Mesenteric fat pad (tissue), 1 donor: ENCODE measurements around the gene RUBCN. TPM values are rescaled to one million over a fixed set of nuclear protein-coding genes. Genes with fewer than 3 reads are reported as not detected.
"Not testable (repeated sequence)": the region's sequence is repeated elsewhere in the genome, so short reads cannot be mapped to it uniquely, and the experiment has no call there.

Source experiments
- DNase-seq: peaks from one replicate; pipeline ENCODE4 v3.0.0-alpha.2; 2020; ENCODE audit warnings: low spot score
- total RNA-seq: library from RNA; stranded (reverse); fragmentation: NEBNext Ultra II Directional; extraction: Animal tissue kit (Norgen Biotek cat#: 25700); gene quantifications from one replicate; pipeline ENCODE4 v1.2.1, GENCODE V29; 2021
- donor health status: DM: yes; HTN: yes; CAD: no.

RUBCN gene
- total RNA-seq, 1 donor from 2014 or later = 24.3 TPM

DNA sequence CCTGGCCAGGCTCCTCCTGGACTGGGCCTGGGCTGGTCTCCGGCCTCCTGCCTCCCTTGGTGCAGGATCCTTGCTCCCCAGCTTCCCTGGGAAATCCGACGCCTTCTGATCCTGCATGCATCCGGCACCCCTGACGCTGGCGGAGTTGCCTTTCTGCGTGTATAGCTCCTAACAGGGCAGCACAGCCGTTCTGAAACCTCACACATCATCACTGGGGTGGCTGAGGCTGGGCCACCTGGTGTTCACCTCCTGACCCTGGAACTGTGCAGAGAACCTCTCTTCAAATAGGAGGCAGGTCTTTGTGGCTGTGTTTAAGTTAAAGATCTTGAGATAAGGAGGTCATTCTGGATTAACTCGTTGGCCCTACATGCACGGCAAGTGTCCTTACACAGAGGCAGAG lies 77.6 kb downstream of the RUBCN start:
- not testable (repeated sequence) for DNase-seq

DNA sequence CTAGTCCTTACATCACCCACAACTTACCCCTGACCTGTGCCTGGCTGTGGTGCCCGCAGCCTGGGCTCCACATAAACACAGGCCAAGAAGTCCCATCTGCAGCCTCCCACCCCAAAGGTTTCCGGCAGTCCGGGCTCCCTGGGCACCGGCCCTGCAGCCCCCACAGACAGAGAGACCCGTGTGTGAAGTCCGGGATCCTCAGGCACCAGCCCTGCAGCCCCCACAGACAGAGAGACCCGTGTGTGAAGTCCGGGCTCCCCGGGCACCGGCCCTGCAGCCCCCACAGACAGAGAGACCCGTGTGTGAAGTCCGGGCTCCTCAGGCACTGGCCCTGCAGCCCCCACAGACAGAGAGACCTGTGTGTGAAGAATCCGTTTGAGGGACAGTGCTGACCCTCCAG lies 78.0 kb downstream of the RUBCN start:
- DNase-seq = not testable (repeated sequence)

DNA sequence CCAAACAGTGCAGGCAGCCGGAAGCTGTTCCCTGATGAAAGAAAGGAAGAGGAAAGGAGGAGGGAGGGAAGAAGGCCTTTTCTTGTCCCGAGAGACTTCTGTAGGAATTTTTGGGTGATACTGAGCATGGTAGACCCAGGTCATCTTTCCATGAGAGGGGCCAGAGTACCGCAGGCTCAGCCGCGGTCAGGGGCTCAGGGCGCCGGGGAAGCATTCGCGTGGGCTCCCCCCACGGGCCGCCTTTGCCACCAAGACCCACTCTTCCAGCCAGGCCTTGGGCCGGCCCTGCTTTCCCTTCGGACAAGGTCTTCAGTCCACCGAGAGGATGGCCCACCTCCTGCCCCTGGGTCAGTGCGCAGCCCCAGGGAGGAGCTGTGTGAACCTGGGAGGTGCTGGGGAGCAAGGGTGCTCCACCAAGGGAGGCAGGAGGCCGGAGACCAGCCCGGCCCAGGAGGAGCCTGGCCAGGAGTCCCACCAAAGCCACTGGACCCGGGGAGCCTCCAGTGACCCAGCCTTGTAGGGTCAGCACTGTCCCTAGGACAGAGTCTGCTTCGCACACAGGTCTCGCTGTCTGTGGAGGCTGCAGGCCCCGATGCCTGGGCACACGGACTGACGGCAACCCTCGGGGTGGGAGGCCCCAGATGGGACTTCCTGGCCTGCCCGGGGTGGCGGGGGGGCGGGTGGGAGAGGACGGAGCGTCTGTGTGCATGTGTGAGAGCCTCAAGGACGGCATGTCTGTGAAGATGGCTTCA lies 79.0 kb downstream of the RUBCN start:
- DNase-seq = peak; percentile 81

DNA sequence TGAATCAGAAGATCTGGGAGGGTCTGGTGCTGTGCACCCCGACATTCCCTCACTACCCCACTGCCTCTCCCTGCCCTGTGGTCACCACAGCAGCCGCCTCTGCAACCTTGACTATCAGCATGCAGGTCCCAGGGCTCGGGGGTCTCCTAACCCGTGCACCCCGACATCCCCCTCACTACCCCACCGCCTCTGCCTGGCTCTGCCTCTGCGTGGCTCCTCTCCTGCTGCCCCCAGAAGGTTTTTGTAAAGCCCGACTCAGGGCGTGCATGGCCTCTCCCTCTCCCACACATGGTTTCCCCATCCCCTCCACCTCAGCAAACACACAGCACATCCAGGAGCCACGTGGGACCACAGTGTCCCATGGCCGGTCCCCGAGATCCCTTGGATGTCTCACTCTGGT lies 79.7 kb downstream of the RUBCN start:
- DNase-seq = peak; percentile 71

DNA sequence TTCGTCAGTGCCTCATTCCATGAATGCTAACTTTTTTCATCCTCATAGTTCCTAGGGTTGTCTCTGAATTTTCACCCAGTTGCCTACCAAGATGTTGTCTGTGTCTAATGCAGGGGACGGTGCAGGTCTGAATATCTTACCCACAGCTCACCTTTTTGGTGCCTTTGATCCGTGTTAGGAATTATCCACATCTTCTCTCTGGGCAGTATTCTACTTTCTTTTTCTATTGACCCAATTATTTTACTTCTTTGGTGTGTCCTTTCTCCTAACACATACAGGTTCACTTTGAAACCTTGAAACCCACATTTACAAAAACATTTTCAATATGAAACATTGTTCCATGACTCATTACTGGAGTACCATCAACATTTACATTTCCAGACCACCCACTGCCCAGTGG lies 80.6 kb downstream of the RUBCN start:
- DNase-seq = not testable (repeated sequence)

DNA sequence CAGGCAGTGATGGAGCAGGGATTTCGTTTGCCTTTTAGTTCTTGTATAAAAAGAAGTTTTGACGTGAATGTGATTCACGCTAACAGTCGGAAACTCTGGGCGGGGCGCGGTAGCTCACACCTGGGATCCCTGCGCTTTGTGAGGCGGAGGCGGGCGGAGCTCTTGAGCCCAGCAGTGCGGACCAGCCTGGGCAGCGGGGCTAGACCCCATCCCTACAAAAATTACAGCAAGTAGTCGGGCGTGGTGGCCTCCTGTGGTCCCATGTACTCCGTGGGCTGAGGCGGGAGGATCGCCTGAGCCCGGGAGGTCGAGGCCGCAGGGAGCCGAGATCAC lies 81.7 kb downstream of the RUBCN start:
- DNase-seq = not testable (repeated sequence)

DNA sequence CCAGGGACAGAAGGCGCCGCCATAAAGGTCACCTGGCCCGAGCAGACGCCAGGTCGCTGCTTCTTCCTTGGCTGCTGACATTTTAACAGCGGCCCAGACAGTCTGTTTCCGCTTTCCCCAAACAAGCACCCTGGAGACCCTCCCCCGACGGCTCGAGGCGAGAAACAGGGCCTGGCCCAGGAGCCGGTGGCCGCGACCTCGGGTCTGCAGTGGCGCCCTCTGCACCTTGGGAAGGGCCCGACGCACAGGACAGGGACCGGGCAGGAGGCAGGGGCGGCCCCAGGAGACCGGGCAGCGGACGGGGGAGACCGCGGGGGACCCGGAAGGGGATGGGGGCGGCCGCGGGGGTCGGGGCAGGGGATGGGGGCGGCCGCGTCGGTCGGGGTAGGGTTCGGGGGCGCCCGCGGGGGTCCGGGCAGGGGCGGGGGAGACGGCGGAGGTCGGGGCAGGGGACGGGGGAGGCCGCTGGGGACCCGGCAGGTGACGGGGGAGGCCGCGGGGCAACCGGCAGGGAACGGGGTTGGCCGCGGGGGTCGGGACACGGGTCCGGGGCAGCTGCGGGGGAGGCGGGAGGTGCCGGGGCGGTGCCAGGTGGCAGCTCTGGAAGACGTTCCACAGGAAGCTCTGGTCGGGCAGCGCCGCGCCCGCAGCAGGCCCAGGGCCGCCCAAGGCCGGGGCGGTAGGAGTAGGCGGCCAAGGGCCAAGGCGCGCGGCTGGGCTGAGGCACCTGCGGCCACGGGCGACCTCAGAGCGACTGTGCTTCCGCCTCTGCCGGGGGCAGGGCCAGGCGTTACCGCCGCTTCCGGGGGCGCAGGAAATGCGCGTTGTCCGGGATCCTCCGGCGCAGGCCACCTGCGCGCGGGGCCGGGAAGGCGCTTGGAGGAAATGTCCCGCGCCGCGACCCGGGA lies 82.4 kb downstream of the RUBCN start:
- DNase-seq = peak; percentile 90

DNA sequence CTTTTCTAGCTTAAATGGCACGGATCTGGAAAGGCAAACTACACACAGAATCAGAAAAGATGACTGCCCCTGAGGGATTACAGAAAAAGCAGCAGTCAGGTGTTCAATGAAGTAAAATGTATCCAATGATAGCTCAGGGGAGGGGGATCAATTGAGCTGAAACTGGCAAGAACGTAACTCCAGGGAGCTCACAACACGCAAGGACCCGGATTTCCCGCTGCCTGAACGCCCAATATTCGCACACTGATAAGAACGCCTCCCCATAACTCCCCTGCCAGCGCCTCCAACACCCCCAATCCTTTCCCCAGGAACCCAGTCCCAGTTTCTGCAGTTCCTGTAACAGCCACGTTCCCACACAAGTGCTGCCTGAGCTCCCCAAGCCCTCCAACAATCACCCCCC lies 83.8 kb downstream of the RUBCN start:
- peak; percentile 43 for DNase-seq

DNA sequence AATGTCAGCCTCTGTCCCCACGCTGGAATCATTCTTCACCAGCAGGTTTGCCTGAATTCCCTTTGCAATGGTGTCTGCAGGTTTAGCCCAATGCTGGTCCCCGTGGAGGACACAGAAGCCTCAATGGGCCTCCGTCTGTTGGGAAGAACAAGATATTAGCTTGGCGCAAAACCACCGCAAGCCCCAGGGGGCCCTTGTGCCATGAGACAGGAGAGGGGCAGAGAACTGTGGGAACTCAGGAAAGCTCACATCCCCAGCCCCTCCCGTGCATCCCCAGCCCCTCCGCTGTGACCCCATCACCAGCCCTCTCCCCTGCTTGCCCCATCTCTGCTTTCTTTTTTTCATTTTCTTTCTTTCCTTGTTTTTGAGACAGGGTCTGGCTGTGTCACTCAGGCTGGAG lies 89.1 kb downstream of the RUBCN start:
- not testable (repeated sequence) for DNase-seq

DNA sequence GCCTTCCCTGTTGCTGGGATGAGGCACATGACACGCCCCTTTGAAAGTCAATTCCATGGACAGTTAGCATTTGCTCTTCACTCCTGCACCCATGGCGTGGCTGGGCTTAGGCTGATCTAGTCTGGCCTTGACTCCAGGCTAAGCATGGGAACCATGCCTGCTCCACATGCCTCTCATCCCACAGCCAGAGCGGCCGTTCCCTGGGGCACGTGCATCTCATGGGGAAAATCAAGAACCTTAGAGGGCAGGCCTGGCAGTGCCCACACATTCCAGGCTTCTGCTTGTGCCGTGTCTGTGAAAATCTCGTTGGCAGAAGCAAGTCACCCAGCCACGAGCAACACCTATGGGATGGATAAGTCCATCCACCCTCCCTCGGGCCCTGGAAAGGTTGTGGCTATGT lies 89.5 kb downstream of the RUBCN start:
- not testable (repeated sequence) for DNase-seq

DNA sequence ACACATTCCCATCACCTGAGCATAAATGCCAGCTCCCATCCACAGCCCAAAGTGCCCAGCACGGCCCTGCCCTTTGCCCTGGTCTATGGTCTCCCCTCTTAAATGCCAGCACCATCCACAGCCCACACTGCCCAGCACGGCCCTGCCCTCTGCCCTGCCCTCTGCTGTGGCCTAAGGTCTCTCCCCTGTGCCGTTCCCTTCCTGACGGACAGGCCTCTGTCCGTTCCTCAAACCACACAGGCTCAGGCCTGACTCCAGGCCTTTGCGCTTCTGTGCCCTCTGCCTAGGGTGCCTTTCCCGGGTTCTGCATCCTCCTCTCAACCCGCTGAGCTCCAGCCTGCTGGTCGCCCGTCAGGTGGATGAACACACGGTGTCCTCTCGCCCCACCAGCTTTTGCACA lies 90.4 kb downstream of the RUBCN start:
- DNase-seq = not testable (repeated sequence)

DNA sequence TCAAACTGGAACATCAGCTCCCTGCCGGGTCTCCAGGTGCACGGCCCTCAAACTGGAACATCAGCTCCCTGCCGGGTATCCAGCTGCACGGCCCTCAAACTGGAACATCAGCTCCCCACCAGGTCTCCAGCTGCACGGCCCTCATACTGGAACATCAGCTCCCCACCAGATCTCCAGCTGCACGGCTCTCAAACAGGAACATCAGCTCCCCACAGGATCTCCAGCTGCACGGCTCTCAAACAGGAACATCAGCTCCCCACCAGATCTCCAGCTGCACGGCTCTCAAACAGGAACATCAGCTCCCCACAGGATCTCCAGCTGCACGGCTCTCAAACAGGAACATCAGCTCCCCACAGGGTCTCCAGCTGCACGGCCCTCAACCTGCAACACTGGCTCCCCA lies 99.1 kb downstream of the RUBCN start:
- not testable (repeated sequence) for DNase-seq

DNA sequence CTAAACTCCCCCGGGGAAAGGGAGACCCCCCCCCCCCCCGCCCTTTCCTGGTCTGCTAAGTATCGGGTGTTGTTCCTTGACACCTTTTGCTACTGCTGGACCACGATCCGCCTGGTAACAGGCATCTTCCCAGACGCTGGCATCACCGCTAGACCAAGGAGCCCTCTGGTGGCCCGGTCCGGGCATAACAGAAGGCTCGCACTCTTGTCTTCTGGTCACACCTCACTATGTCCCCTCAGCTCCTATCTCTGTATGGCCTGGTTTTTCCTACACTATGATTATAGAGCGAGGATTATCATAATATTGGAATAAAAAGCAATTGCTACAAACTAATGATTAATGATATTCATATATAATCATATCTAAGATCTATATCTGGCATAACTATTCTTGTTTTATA lies 104.7 kb downstream of the RUBCN start:
- DNase-seq = not testable (repeated sequence)

DNA sequence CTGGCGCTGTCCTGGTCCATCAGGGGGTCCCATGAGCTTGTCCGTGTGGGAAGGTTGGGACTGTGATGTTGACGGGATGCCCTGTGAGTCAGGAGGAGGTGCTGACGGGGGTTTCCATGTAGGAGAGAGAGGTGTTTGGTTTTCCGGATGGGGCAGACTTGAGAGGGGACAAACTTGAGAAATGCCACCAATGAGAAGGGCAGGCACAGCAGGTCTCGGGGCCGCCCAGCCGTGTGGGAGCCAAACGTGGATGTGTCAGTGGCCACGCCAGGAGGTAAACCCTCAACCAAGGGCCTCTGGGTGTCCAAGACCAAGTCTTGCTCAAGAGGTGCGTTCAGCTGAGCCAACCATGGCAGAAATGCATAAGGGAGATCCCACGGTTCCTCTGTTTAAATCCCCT lies 105.9 kb downstream of the RUBCN start:
- DNase-seq = not testable (repeated sequence)

DNA sequence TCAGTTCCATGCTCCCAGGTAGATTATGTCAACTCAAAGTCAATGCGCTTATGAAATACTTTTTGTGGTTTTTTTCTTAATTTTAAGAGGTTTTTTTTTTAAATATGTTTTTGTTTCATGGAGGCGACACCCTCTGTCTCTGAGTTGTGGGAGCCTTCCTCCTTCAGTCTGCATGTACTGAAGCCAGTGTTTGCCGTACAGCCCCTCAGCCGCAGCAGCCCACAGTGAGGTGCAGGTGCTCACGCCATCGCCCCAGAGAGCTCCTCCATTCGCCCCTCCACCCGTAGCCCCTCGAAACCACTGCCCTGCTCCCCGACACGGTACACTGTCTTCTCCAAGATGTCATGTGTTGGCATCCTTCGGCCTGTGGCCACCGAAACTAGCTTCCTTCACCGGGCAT lies 107.4 kb downstream of the RUBCN start:
- DNase-seq = not testable (repeated sequence)

DNA sequence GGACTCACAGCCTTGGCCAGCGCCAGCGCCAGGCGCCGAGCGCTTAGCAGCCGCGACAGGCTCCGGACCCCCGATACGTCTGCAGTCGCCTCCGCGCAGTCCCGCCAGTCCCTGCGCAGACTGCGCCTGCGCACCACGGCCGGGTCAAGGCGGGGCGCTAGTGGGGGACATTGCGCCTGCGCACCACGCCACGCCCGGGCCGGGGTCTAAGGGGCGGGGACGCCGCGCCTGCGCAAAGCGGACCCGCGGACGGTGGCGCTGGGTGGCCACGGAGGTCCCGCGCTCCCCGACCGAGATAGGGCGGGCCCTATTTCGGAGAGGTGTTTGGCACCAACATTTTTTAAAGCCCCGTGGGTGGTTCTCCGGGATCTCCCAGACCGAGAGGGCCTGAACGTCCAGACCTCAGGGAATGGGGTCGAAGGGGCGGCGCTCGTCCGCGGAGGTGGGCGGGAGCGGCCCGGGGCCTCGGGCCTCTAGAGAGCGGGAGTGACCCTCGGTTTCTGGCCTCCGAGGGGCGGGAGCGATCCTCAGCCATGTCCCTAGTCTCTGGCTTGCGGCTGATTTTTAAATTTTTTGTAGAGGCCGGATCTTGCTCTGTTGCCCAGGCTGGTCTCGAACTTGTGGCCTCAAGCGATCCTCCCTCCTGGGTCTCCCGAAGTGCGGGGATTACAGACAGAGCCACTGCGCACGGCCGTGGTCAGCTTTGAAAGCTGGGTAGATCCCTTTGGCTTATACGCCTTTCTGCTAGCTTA lies 108.8 kb downstream of the RUBCN start:
- peak; percentile 97 for DNase-seq

DNA sequence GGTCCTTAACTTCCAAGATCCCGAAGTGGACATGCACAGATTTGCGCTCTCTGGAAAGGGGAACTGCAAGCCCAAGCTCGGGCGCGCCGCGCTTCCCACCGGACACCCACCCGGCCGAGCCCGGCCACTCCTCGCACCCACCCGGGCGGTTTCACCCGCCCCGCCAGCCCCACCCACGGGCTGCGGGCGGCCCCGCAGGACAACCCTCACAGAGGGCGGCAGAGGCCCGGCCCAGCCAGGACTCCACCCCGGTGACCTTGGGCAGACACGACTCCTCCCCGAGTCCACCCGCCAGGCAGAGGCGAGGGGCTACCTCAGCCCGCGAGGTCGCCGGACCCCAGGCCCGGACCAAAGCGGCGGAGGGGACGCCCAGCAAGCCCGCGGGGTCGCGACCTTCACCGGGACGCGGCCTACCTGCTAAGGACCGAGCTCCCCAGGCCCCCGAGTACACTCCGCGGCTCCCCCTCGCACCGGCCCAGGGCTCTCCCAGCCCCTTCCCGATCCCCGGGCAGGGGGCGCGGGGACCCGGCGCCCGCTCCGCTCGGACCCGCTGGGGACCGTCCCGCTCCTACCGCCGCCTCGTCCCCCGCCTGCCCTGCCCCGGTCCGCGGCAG lies 109.4 kb downstream of the RUBCN start:
- not testable (repeated sequence) for DNase-seq

DNA sequence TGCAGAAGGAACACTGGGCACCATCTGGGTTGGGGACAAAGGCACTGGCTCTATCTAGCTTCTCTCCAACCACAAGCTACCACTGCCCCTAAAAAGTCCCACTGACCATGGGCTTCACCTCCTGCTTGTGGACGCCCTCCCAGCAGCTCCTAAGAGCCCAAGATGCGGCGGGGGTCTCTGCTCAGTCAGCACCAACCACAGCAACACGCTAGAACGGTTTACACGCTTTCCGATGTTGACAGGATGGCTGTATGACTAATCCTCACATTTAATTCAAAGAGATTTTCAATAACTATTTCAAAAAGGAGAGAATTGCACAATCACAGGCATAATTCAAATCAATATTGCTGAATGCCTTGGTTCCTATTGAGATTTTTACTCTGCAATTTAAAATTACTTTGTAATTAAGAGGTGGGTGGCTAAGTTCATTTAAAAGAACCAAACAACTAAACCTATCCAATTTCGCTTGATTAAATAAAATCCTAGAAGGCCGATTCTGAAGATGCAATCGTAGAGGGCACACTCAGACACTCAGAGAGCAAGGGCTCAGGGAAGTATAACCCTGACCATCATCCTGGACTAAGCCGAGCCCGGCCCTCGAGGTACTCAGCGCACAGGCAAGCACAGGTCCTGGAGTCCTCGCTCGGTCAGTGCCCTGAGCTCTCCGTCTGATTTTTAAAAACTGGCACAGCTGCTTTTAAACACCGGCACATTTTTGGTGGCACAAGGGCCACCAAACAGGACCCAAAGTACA lies 110.1 kb downstream of the RUBCN start:
- DNase-seq = not testable (repeated sequence)

DNA sequence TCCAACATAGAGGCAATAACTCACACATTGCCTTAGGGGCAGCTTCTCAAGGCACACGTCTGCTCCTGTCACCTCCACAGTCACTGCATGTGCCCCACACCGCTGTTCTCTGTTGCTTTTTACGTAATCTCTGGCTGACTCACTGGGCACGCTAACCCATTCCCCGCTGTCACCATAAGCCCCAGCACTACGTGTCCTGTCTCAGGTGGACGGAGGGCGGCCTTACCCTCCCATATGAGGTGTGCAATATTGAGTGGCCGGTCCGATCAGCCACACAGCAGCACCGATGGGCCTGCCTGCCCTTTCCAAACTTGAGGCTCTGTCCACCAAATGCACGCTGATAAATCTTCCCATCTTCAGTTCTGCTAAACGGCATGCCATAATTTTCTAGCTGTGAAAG lies 115.2 kb downstream of the RUBCN start:
- not testable (repeated sequence) for DNase-seq
